GM18520 (cell line): Measurements from ENCODE around the gene SDC4.

ENCODE experiments used
- ATAC-seq: cut with Tn5 transposase; IDR thresholded peaks from one replicate; pipeline ENCODE4 v1.9.1; 2021; ENCODE audit not compliant: unreplicated experiment

Gene SDC4

GRCh38 chr20:45344168-45344860 is 3.9 kb downstream of the SDC4 start:
- ATAC-seq, result no peak

GRCh38 chr20:45343532-45344167 is 4.6 kb downstream of the SDC4 start:
- ATAC-seq, result no peak

- no peak for ATAC-seq
Measured at GRCh38 chr20:45342855-45343531, 5.2 kb downstream of the SDC4 start.

- no peak for ATAC-seq
Measured at GRCh38 chr20:45341939-45342854, 6.0 kb downstream of the SDC4 start.

- ATAC-seq, result no peak
Measured at GRCh38 chr20:45341579-45341938, 6.7 kb downstream of the SDC4 start.

GRCh38 chr20:45340951-45341350 is 7.3 kb downstream of the SDC4 start:
- ATAC-seq, result no peak

- no peak for ATAC-seq
Measured at GRCh38 chr20:45340236-45340847, 7.9 kb downstream of the SDC4 start.

GRCh38 chr20:45339799-45340198 is 8.4 kb downstream of the SDC4 start:
- no peak for ATAC-seq

GRCh38 chr20:45339084-45339483 is 9.1 kb downstream of the SDC4 start:
- ATAC-seq, result no peak

- no peak for ATAC-seq
Measured at GRCh38 chr20:45338121-45339030, 9.8 kb downstream of the SDC4 start.

GRCh38 chr20:45337367-45338120 is 10.7 kb downstream of the SDC4 start:
- no peak for ATAC-seq

- no peak for ATAC-seq
Measured at GRCh38 chr20:45336530-45337366, 11.5 kb downstream of the SDC4 start.

GRCh38 chr20:45330476-45330875 is 17.7 kb downstream of the SDC4 start:
- no peak for ATAC-seq

GRCh38 chr20:45329497-45330319 is 18.5 kb downstream of the SDC4 start:
- no peak for ATAC-seq

- ATAC-seq, result no peak
Measured at GRCh38 chr20:45328451-45328850, 19.8 kb downstream of the SDC4 start.

GRCh38 chr20:45325371-45325770 is 22.9 kb downstream of the SDC4 start:
- ATAC-seq, result no peak

GRCh38 chr20:45323731-45324130 is 24.5 kb downstream of the SDC4 start:
- ATAC-seq, result no peak
